A549 (cell line): ENCODE results near the gene DCAF8. TPM values are rescaled to one million over a fixed set of nuclear protein-coding genes. Genes with fewer than 3 reads are reported as not detected.

Experiments used
- ATAC-seq, 2 experiments: fragments of 200-7000 bp in 1 of 2; fragments of >200 bp in 1 of 2; cut with Nextera tagmentation in 1 of 2; cut with Tn5 transposase in 1 of 2; 3 replicates each; pipeline versions ENCODE4 v1.8.0 to v1.9.1; 2018 to 2020; ENCODE audit warnings: mild to moderate bottlenecking in 1 of 2, moderate library complexity in 1 of 2
- CTCF ChIA-PET: fragments of 300-600 bp; sonication (Branson Sonifier 250); formaldehyde crosslinking; extraction: SDS; loops from one replicate; lab custom pipeline; 2021; ENCODE audit warnings: antibody characterized with exemption, inconsistent platforms; lab: Yijun Ruan, JAX
- POLR2A ChIA-PET: fragments of 350-600 bp; formaldehyde crosslinking; extraction: SDS; loops from one replicate; lab custom pipeline; 2021; ENCODE audit warnings: antibody characterized with exemption, inconsistent platforms; lab: Yijun Ruan, JAX
- DNase-seq, 2 experiments: peaks; one replicate each; pipeline versions ENCODE4 v3.0.0 to v3.0.0-alpha.2; 2011 to 2016; ENCODE audit warnings: low read depth in 1 of 2, low spot score in 1 of 2
- FAIRE-seq: peaks from 2 replicates; lab custom pipeline; 2011; peaks lifted over from hg19 to GRCh38; lab: Jason Lieb, UNC
- H3K27ac ChIP-seq, 2 experiments: fragments of >200 bp; sonication (Bioruptor Twin); formaldehyde crosslinking; 3 replicates each; pipeline ENCODE4 v1.5.1; 2016 to 2017
- H3K4me1 ChIP-seq: fragments of >200 bp; sonication (Bioruptor Twin); formaldehyde crosslinking; 3 replicates; pipeline ENCODE4 v1.6.1; 2016
- H3K4me2 ChIP-seq: fragments of >200 bp; sonication (Bioruptor Twin); formaldehyde crosslinking; 3 replicates; pipeline ENCODE4 v1.6.1; 2016
- H3K4me3 ChIP-seq: fragments of >200 bp; sonication (Bioruptor Twin); formaldehyde crosslinking; 3 replicates; pipeline ENCODE4 v1.5.1; 2016
- H3K9me3 ChIP-seq: fragments of >200 bp; sonication (Bioruptor Twin); formaldehyde crosslinking; 3 replicates; pipeline ENCODE4 v1.6.1; 2016
- CBX8 ChIP-seq: fragments of 200-600 bp; sonication (generic); IDR thresholded peaks from 2 replicates; pipeline ENCODE4 v1.6.1; 2016
- CEBPB ChIP-seq, 2 experiments: fragments of >200 bp in 1 of 2; sonication (Bioruptor Twin) in 1 of 2; formaldehyde crosslinking in 1 of 2; IDR thresholded peaks; 2 replicates each; pipeline ENCODE4 v1.6.1; 2012 to 2016
- CHD2 ChIP-seq: fragments of 150-350 bp; IDR thresholded peaks from 2 replicates; pipeline ENCODE4 v1.6.1; 2014; ENCODE audit warnings: low read length; ENCODE audit not compliant: partially characterized antibody
- CTCF ChIP-seq: fragments of >200 bp; sonication (Bioruptor Twin); formaldehyde crosslinking; IDR thresholded peaks from 3 replicates; pipeline ENCODE4 v1.5.1; 2016
- EP300 ChIP-seq, 2 experiments: fragments of >200 bp; sonication (Bioruptor Twin); formaldehyde crosslinking; IDR thresholded peaks; 2 replicates in 1 of 2; 3 replicates in 1 of 2; pipeline ENCODE4 v1.6.1; 2016 to 2017
- ESRRA ChIP-seq: fragments of 150-350 bp; IDR thresholded peaks from 2 replicates; pipeline ENCODE4 v1.6.1; 2014; ENCODE audit warnings: mild to moderate bottlenecking, low read length, borderline replicate concordance
- GATA3 ChIP-seq: IDR thresholded peaks from 2 replicates; pipeline ENCODE4 v1.6.1; 2012; ENCODE audit warnings: borderline replicate concordance
- HDAC2 ChIP-seq: fragments of 200-600 bp; sonication (generic); IDR thresholded peaks from 2 replicates; pipeline ENCODE4 v1.6.1; 2016
- HES2 ChIP-seq: fragments of >200 bp; sonication (Bioruptor Twin); formaldehyde crosslinking; IDR thresholded peaks from 2 replicates; pipeline ENCODE4 v1.6.1; 2016
- HMGXB4 ChIP-seq: fragments of 250-450 bp; sonication (Bioruptor Pico); IDR thresholded peaks from 2 replicates; pipeline ENCODE4 v1.5.0; 2021; ENCODE audit warnings: mild to moderate bottlenecking, moderate library complexity, borderline replicate concordance
- JUNB ChIP-seq: fragments of >200 bp; sonication (Bioruptor Twin); formaldehyde crosslinking; IDR thresholded peaks from 2 replicates; pipeline ENCODE4 v1.6.1; 2016
- NFE2L2 ChIP-seq: fragments of 150-350 bp; conservative IDR thresholded peaks from 2 replicates; pipeline ENCODE4 v1.6.1; 2014; ENCODE audit warnings: low read length
- POLR2A ChIP-seq: IDR thresholded peaks from 2 replicates; pipeline ENCODE4 v1.6.1; 2012; ENCODE audit warnings: mild to moderate bottlenecking, low read length
- POLR2AphosphoS2 ChIP-seq: conservative IDR thresholded peaks from 2 replicates; pipeline ENCODE4 v1.6.1; 2012; ENCODE audit warnings: low read length, improper control_type of control experiment, inconsistent platforms
- RAD21 ChIP-seq, 2 experiments: fragments of >200 bp in 1 of 2; sonication (Bioruptor Twin) in 1 of 2; formaldehyde crosslinking in 1 of 2; IDR thresholded peaks in 1 of 2; conservative IDR thresholded peaks in 1 of 2; 2 replicates in 1 of 2; 3 replicates in 1 of 2; pipeline ENCODE4 v1.6.1; 2012 to 2018; ENCODE audit warnings: inconsistent platforms in 1 of 2
- TP53 ChIP-seq: fragments of 250-450 bp; sonication (Bioruptor Pico); IDR thresholded peaks from 2 replicates; pipeline ENCODE4 v1.5.0; 2021; ENCODE audit warnings: mild to moderate bottlenecking, moderate library complexity
- ZC3H11A ChIP-seq: fragments of 450-650 bp; IDR thresholded peaks from 2 replicates; pipeline ENCODE4 v1.6.1; 2014; ENCODE audit warnings: antibody characterized with exemption, mild to moderate bottlenecking
- ZFP36 ChIP-seq: fragments of 450-650 bp; IDR thresholded peaks from 2 replicates; pipeline ENCODE4 v1.6.1; 2014; ENCODE audit warnings: borderline replicate concordance; ENCODE audit not compliant: partially characterized antibody
- ZNF302 ChIP-seq: fragments of 250-450 bp; sonication (Bioruptor Pico); IDR thresholded peaks from 2 replicates; pipeline ENCODE4 v1.9.0; 2021; ENCODE audit warnings: inconsistent platforms, mild to moderate bottlenecking, moderate library complexity
- WGBS: methylation state at CpG from one replicate; pipeline ENCODE4 v1.1.6; 2017; ENCODE audit errors: missing lambda C conversion rate; 5-methylcytosine and 5-hydroxymethylcytosine counted together
- polyA plus RNA-seq, 4 experiments: library from polyadenylated mRNA; depleted of rRNA in 3 of 4; stranded (reverse); fragments of >200 nt; fragmentation: RNase III in 1 of 4; extraction: RNeasy Plus Mini Kit Qiagen cat#74134 plus additional on column Dnase treatment in 1 of 4; gene quantifications; 2 replicates in 3 of 4; 3 replicates in 1 of 4; pipeline ENCODE4 v1.2.3, GENCODE V29; 2011 to 2017
- TF ChIP-seq, protein P1 (sequence below): fragments of 450-650 bp; IDR thresholded peaks from 2 replicates; pipeline ENCODE4 v1.6.1; 2014; ENCODE audit warnings: antibody characterized with exemption
- TF ChIP-seq, protein P2 (sequence below): IDR thresholded peaks from 2 replicates; pipeline ENCODE4 v1.6.1; 2012
- TF ChIP-seq, protein P3 (sequence below): fragments of 150-350 bp; IDR thresholded peaks from 2 replicates; pipeline ENCODE4 v1.6.1; 2014; ENCODE audit warnings: low read depth, mild to moderate bottlenecking, low read length

DCAF8 gene
- polyA plus RNA-seq, 2 of the 4 experiments (the other 2 are of a cell fraction), result 69.8 to 113 TPM

- Histone ChIP-seq H3K27ac (no peak overlapping the region), H3K4me1 (peaks cover 32% of the 10 kb centered on the region), H3K4me2 (no peak overlapping the region), H3K4me3 (no peak overlapping the region), H3K9me3 (no peaks in the 10 kb centered on the region)
- ATAC-seq (no peak), FAIRE-seq (no peak), DNase-seq (no peak)
- ChIA-PET POLR2A (no interaction called here), CTCF (interaction anchor here (0.5 to 7.6 kb wide), 14 partner anchors 9 to 779 kb away, joined by 3 to 52 read pairs (median 4); no protein-coding TSS in a partner anchor)
- TF ChIP-seq JUNB (no peak), TP53 (CRISPR knock-in tag) (no peak), CHD2 (no peak), GATA3 (no peak), CBX8 (no peak), ZNF302 (CRISPR knock-in tag) (no peak), POLR2AphosphoS2 (no peak), NFE2L2 (no peak), CEBPB (IDR thresholded peaks at IDR 0.05) (no peak), HMGXB4 (CRISPR knock-in tag) (no peak)
- TF ChIP-seq, protein P1, sequence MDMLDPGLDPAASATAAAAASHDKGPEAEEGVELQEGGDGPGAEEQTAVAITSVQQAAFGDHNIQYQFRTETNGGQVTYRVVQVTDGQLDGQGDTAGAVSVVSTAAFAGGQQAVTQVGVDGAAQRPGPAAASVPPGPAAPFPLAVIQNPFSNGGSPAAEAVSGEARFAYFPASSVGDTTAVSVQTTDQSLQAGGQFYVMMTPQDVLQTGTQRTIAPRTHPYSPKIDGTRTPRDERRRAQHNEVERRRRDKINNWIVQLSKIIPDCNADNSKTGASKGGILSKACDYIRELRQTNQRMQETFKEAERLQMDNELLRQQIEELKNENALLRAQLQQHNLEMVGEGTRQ, result no peak
- 90% methylated on average over 10 of the region's 10 CpGs for WGBS
Measured at GRCh38 chr1:160211046-160211790, 51.1 kb downstream of the DCAF8 start.

- POLR2A ChIA-PET, result no interaction called here
- Histone ChIP-seq H3K4me3 (no peak overlapping the region), H3K9me3 (no peaks in the 10 kb centered on the region), H3K4me1 (peaks cover 35% of the 10 kb centered on the region), H3K4me2 (no peak overlapping the region), H3K27ac (no peak overlapping the region)
- DNase-seq, result no peak
- FAIRE-seq, result no peak
- CTCF ChIA-PET, result interaction anchor here (0.6 to 7.6 kb wide), 9 partner anchors 9 to 170 kb away, joined by 3 to 52 read pairs (median 6); no protein-coding TSS in a partner anchor
- WGBS, result 82% methylated on average over 5 of the region's 5 CpGs
- TF ChIP-seq POLR2A (no peak), EP300 (IDR thresholded peaks at IDR 0.05) (no peak), RAD21 (conservative IDR thresholded peaks at IDR 0.05 in 1 of 2, IDR thresholded peaks at IDR 0.05 in 1 of 2) (no peak), ZFP36 (no peak), HDAC2 (no peak), ZC3H11A (no peak), ESRRA (no peak), HMGXB4 (CRISPR knock-in tag) (no peak), HES2 (no peak), CTCF (no peak)
- TF ChIP-seq, protein P2, sequence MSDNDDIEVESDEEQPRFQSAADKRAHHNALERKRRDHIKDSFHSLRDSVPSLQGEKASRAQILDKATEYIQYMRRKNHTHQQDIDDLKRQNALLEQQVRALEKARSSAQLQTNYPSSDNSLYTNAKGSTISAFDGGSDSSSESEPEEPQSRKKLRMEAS, result no peak
- TF ChIP-seq, protein P3, sequence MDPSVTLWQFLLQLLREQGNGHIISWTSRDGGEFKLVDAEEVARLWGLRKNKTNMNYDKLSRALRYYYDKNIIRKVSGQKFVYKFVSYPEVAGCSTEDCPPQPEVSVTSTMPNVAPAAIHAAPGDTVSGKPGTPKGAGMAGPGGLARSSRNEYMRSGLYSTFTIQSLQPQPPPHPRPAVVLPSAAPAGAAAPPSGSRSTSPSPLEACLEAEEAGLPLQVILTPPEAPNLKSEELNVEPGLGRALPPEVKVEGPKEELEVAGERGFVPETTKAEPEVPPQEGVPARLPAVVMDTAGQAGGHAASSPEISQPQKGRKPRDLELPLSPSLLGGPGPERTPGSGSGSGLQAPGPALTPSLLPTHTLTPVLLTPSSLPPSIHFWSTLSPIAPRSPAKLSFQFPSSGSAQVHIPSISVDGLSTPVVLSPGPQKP, result no peak
- TF ChIP-seq, all 56 proteins: peak for 0
- ATAC-seq, result no peak
Measured at GRCh38 chr1:160210561-160210960, 51.8 kb downstream of the DCAF8 start.
